Measurements from ENCODE around the gene SDE2.
A peak's percentile ranks its signal among the peaks of the same experiment; 100 is the strongest.
"Not testable (repeated sequence)": the region's sequence is repeated elsewhere in the genome, so short reads cannot be mapped to it uniquely, and the experiment has no call there.

The SDE2 gene

GRCh38 chr1:225999227-225999911 lies at the start of gene SDE2:
Gene SDE2, minus strand, starts transcription at chr1:225999343. Its CDS starts 31 bp downstream, at chr1:225999312.
- peak; percentile 100 for DNase-seq

GRCh38 chr1:226048886-226049285 lies 49.7 kb upstream of the SDE2 start:
- no peak for DNase-seq

GRCh38 chr1:226047495-226047894 lies 48.4 kb upstream of the SDE2 start:
- no peak for DNase-seq

- DNase-seq, result no peak
Measured at GRCh38 chr1:226046240-226046639, 47.1 kb upstream of the SDE2 start.

- no peak for DNase-seq
Measured at GRCh38 chr1:226044514-226045101, 45.5 kb upstream of the SDE2 start.

- DNase-seq, result no peak
Measured at GRCh38 chr1:226041419-226041818, 42.3 kb upstream of the SDE2 start.

GRCh38 chr1:226038661-226039060 lies 39.5 kb upstream of the SDE2 start:
- DNase-seq, result no peak

GRCh38 chr1:226035915-226036314 lies 36.8 kb upstream of the SDE2 start:
- no peak for DNase-seq

- no peak for DNase-seq
Measured at GRCh38 chr1:226034482-226034881, 35.3 kb upstream of the SDE2 start.

GRCh38 chr1:226033991-226034390 lies 34.8 kb upstream of the SDE2 start:
- no peak for DNase-seq

- DNase-seq, result no peak
Measured at GRCh38 chr1:226033582-226033981, 34.4 kb upstream of the SDE2 start.

- DNase-seq, result peak; percentile 83
Measured at GRCh38 chr1:226029568-226030225, 30.6 kb upstream of the SDE2 start.

GRCh38 chr1:226029093-226029496 lies 30.0 kb upstream of the SDE2 start:
- no peak for DNase-seq

GRCh38 chr1:226027538-226028217 lies 28.5 kb upstream of the SDE2 start:
- DNase-seq, result no peak

- DNase-seq, result no peak
Measured at GRCh38 chr1:226026833-226027232, 27.7 kb upstream of the SDE2 start.

- no peak for DNase-seq
Measured at GRCh38 chr1:226023735-226024134, 24.6 kb upstream of the SDE2 start.

- DNase-seq, result no peak
Measured at GRCh38 chr1:226021801-226022200, 22.7 kb upstream of the SDE2 start.

- DNase-seq, result no peak
Measured at GRCh38 chr1:226021401-226021800, 22.3 kb upstream of the SDE2 start.

GRCh38 chr1:226019572-226019971 lies 20.4 kb upstream of the SDE2 start:
- peak; percentile 54 for DNase-seq

GRCh38 chr1:226017070-226017469 lies 17.9 kb upstream of the SDE2 start:
- no peak for DNase-seq

- no peak for DNase-seq
Measured at GRCh38 chr1:226009650-226010044, 10.5 kb upstream of the SDE2 start.

- not testable (repeated sequence) for DNase-seq
Measured at GRCh38 chr1:226007126-226007892, 8.2 kb upstream of the SDE2 start.

- DNase-seq, result no peak
Measured at GRCh38 chr1:226006686-226007085, 7.5 kb upstream of the SDE2 start.

Data from DMS79 treated with DMSO at 0.1 percent for 48 hours (cell line).